ENCODE measurements around the gene MED15. TPM values are rescaled to one million over a fixed set of nuclear protein-coding genes. Genes with fewer than 3 reads are reported as not detected.

The MED15 gene
- total and polyA plus RNA-seq, 2 experiments from 2014 or later: 29.2 to 43.5 TPM

GRCh38 chr22:20586403-20586745, 79.0 kb downstream of the MED15 start:
- Mint-ChIP-seq H3K9me3 (no peaks in the 10 kb centered on the region), H3K4me1 (no peaks in the 10 kb centered on the region), H3K36me3 (ENCODE audit: low read depth) (peaks cover 15% of the 10 kb centered on the region), H3K4me3 (no peak overlapping the region), H3K27ac (no peak overlapping the region), H3K27me3 (ENCODE audit: insufficient read depth, low read depth, poor library complexity) (peaks cover 7% of the 10 kb centered on the region)
- Histone ChIP-seq H3K4me3 (no peak overlapping the region), H3F3A (replicated peaks; ENCODE audit: low read depth) (no peaks in the 10 kb centered on the region), H3K36me3 (ENCODE audit: insufficient read depth) (peaks cover 7% of the 10 kb centered on the region; the same call in 1 of the 2 replicates), H3K27ac (ENCODE audit: low read depth) (no peak overlapping the region), H3K27me3 (ENCODE audit: insufficient read depth) (no peaks in the 10 kb centered on the region), H3K79me2 (replicated peaks; ENCODE audit: insufficient read depth) (no peaks in the 10 kb centered on the region), H3K4me2 (no peak overlapping the region), H3K9me2 (ENCODE audit: insufficient read depth) (no peaks in the 10 kb centered on the region), H4K20me1 (replicated peaks; ENCODE audit: insufficient read depth) (no peaks in the 10 kb centered on the region), H2AFZ (no peak overlapping the region), H3K4me1 (ENCODE audit: insufficient read depth) (no peaks in the 10 kb centered on the region)
- TF ChIP-seq STAT1 (IDR thresholded peaks at IDR 0.05; ENCODE audit: unreplicated experiment) (no peak), POLR2AphosphoS5 (IDR thresholded peaks at IDR 0.05; ENCODE audit: low read depth) (no peak), ZNF331 (CRISPR knock-in tag; IDR thresholded peaks at IDR 0.05; ENCODE audit: low read depth) (no peak), JUNB (IDR thresholded peaks at IDR 0.05; ENCODE audit: unreplicated experiment) (no peak), ZNF114 (CRISPR knock-in tag; IDR thresholded peaks at IDR 0.05) (no peak), NANOG (IDR thresholded peaks at IDR 0.05; ENCODE audit: borderline replicate concordance) (no peak), ETS1 (IDR thresholded peaks at IDR 0.05) (no peak), ZNF462 (CRISPR knock-in tag; IDR thresholded peaks at IDR 0.05) (no peak), EZH2 (IDR thresholded peaks at IDR 0.05; ENCODE audit: low read depth, unreplicated experiment) (no peak), CREB1 (CRISPR knock-in tag; IDR thresholded peaks at IDR 0.05; ENCODE audit: low read depth) (no peak)
- DNase-seq (ENCODE audit: low spot score): no peak
- no peak for ATAC-seq
